ENCODE data around the gene ESR1.

DNA sequence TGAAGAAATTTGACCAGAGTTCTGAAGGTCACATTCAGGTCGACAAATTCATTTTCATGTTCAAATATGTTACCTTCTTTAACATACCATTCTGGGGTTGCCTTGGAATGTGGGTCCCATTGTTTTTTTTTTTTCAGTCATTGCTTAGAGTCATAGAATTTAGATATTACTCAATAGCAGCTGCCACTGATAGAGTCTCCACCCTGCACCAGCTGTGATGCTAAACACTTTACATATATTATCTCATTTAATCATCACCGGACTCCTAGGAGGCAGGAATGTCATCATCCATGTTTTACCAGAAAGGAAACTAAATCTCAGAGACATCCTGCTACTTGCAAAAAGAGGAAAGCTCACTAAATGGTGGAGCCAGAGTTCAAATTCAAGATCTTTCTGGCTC is 204.7 kb downstream of the ESR1 start:
- TF ChIP-seq, protein P1, sequence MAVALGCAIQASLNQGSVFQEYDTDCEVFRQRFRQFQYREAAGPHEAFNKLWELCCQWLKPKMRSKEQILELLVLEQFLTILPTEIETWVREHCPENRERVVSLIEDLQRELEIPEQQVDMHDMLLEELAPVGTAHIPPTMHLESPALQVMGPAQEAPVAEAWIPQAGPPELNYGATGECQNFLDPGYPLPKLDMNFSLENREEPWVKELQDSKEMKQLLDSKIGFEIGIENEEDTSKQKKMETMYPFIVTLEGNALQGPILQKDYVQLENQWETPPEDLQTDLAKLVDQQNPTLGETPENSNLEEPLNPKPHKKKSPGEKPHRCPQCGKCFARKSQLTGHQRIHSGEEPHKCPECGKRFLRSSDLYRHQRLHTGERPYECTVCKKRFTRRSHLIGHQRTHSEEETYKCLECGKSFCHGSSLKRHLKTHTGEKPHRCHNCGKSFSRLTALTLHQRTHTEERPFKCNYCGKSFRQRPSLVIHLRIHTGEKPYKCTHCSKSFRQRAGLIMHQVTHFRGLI (CRISPR knock-in tag; IDR thresholded peaks at IDR 0.05), result no peak
- TF ChIP-seq, protein P2, sequence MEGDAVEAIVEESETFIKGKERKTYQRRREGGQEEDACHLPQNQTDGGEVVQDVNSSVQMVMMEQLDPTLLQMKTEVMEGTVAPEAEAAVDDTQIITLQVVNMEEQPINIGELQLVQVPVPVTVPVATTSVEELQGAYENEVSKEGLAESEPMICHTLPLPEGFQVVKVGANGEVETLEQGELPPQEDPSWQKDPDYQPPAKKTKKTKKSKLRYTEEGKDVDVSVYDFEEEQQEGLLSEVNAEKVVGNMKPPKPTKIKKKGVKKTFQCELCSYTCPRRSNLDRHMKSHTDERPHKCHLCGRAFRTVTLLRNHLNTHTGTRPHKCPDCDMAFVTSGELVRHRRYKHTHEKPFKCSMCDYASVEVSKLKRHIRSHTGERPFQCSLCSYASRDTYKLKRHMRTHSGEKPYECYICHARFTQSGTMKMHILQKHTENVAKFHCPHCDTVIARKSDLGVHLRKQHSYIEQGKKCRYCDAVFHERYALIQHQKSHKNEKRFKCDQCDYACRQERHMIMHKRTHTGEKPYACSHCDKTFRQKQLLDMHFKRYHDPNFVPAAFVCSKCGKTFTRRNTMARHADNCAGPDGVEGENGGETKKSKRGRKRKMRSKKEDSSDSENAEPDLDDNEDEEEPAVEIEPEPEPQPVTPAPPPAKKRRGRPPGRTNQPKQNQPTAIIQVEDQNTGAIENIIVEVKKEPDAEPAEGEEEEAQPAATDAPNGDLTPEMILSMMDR (IDR thresholded peaks at IDR 0.05 in 2 of 3, conservative IDR thresholded peaks at IDR 0.05 in 1 of 3; ENCODE audit: insufficient read depth in 2 of 3, low read depth in 1 of 3, low read length in 3 of 3), result no peak
- TF ChIP-seq ETV5 (CRISPR knock-in tag; IDR thresholded peaks at IDR 0.05; ENCODE audit: low read depth), result no peak
- TF ChIP-seq, protein P3, sequence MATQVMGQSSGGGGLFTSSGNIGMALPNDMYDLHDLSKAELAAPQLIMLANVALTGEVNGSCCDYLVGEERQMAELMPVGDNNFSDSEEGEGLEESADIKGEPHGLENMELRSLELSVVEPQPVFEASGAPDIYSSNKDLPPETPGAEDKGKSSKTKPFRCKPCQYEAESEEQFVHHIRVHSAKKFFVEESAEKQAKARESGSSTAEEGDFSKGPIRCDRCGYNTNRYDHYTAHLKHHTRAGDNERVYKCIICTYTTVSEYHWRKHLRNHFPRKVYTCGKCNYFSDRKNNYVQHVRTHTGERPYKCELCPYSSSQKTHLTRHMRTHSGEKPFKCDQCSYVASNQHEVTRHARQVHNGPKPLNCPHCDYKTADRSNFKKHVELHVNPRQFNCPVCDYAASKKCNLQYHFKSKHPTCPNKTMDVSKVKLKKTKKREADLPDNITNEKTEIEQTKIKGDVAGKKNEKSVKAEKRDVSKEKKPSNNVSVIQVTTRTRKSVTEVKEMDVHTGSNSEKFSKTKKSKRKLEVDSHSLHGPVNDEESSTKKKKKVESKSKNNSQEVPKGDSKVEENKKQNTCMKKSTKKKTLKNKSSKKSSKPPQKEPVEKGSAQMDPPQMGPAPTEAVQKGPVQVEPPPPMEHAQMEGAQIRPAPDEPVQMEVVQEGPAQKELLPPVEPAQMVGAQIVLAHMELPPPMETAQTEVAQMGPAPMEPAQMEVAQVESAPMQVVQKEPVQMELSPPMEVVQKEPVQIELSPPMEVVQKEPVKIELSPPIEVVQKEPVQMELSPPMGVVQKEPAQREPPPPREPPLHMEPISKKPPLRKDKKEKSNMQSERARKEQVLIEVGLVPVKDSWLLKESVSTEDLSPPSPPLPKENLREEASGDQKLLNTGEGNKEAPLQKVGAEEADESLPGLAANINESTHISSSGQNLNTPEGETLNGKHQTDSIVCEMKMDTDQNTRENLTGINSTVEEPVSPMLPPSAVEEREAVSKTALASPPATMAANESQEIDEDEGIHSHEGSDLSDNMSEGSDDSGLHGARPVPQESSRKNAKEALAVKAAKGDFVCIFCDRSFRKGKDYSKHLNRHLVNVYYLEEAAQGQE (IDR thresholded peaks at IDR 0.05; ENCODE audit: borderline replicate concordance), result no peak
- TF ChIP-seq, protein P3 (CRISPR knock-in tag; IDR thresholded peaks at IDR 0.05; ENCODE audit: low read depth), result no peak
- no peak for TF ChIP-seq CCAR2 (IDR thresholded peaks at IDR 0.05; ENCODE audit: low read depth, low read length)
- TF ChIP-seq POLR2AphosphoS5 (IDR thresholded peaks at IDR 0.05; ENCODE audit: control insufficient read depth, insufficient read depth, low read depth, low read length), result no peak
- no peak for TF ChIP-seq SIN3A (IDR thresholded peaks at IDR 0.05; ENCODE audit: borderline replicate concordance in 2 of 2, control insufficient read depth in 1 of 2, low read depth in 2 of 2, low read length in 2 of 2)
- TF ChIP-seq, protein P4, sequence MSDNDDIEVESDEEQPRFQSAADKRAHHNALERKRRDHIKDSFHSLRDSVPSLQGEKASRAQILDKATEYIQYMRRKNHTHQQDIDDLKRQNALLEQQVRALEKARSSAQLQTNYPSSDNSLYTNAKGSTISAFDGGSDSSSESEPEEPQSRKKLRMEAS (CRISPR knock-in tag; IDR thresholded peaks at IDR 0.05), result no peak
- no peak for TF ChIP-seq ETV1 (tag; conservative IDR thresholded peaks at IDR 0.05; ENCODE audit: low read depth)
